ENCODE measurements around the gene TEDC1. TPM values are rescaled to one million over a fixed set of nuclear protein-coding genes. Genes with fewer than 3 reads are reported as not detected.
"Not testable (repeated sequence)": the region's sequence is repeated elsewhere in the genome, so short reads cannot be mapped to it uniquely, and the experiment has no call there.

The TEDC1 gene
- polyA plus RNA-seq, 3 donors: 6.0 to 10.5 (median 9.3) TPM

DNA sequence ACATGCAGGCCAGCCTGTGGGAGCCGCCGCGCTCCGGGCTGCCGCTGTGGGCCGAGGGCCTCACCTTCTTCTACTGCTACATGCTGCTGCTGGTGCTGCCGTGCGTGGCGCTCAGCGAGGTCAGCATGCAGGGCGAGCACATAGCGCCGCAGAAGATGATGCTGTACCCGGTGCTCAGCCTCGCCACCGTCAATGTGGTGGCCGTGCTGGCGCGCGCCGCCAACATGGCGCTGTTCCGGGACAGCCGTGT is 38.2 kb downstream of the TEDC1 start:
- no peak for DNase-seq (ENCODE audit: extremely low read depth in 1 of 11, low read depth in 9 of 11, low spot score in 4 of 11)

GRCh38 chr14:105529569-105530284 is 38.7 kb downstream of the TEDC1 start:
- DNase-seq (ENCODE audit: extremely low read depth in 1 of 11, low read depth in 9 of 11, low spot score in 4 of 11): no peak

- DNase-seq (ENCODE audit: extremely low read depth in 1 of 11, low read depth in 9 of 11, low spot score in 4 of 11): no peak
These were observed 39.4 kb downstream of the TEDC1 start for GRCh38 chr14:105530285-105531087.

- DNase-seq (ENCODE audit: extremely low read depth in 1 of 11, low read depth in 9 of 11, low spot score in 4 of 11): no peak
These were observed 40.2 kb downstream of the TEDC1 start for GRCh38 chr14:105531088-105531893.

- no peak for DNase-seq (ENCODE audit: extremely low read depth in 1 of 11, low read depth in 9 of 11, low spot score in 4 of 11)
These were observed 41.0 kb downstream of the TEDC1 start for GRCh38 chr14:105531894-105532623.

GRCh38 chr14:105532735-105533141 is 41.7 kb downstream of the TEDC1 start:
- DNase-seq (ENCODE audit: extremely low read depth in 1 of 11, low read depth in 9 of 11, low spot score in 4 of 11): no peak

- no peak for DNase-seq (ENCODE audit: extremely low read depth in 1 of 11, low read depth in 9 of 11, low spot score in 4 of 11)
These were observed 42.3 kb downstream of the TEDC1 start for GRCh38 chr14:105533391-105533790.

DNA sequence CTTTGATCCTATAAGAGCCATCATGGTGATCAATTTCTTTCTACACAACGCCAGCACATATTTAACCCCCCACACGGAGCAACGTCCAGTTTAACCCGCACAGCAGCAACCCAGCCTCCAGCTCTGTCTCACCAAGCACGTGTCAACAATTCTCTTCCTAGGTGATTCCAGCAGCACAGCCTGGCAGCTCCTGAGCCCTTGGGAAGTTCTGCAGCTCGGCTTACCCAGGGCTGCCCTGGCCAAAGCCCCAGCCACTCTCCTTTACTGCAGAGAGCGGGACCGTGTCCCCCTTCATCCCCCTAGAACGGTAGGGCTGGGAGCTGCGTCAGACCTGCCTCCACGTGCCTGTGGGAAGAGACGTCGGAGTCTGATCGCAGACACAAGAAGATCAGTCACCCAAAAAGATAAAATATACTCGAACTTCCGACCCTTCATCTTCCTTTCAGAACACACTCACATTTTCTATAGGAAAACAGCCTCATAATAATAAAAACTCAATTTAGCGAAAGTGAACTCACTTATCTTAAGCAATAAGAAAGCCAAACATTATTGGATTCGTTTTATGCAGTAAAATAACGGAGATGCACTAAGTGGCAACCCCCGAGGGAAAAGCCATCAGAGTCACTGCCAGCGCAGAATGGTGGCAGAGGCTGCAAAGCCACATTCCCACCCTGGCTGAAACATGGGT is 42.9 kb downstream of the TEDC1 start:
- DNase-seq (ENCODE audit: extremely low read depth in 1 of 11, low read depth in 9 of 11, low spot score in 4 of 11): no peak

- DNase-seq (ENCODE audit: extremely low read depth in 1 of 11, low read depth in 9 of 11, low spot score in 4 of 11): no peak
These were observed 43.5 kb downstream of the TEDC1 start for GRCh38 chr14:105534586-105534985.

DNA sequence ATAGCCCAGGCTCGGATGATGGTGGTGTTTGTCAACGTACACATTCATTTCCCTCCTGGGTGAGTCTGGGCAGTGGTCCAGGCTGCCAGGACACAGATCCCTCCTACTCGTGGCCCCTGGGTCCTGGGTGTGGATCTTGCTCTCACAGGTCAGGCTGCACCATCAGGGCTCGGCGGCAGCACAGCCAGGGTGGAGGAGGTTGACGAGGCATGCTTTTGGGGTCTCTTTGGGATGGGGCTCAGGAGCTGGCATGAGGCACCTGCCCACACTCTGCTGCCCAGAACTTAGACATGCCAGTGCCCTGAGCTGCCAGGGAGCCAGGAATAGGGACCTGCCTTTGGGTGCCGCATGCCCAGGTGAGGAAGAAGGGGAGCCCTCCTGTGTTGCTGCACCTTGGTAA is 45.0 kb downstream of the TEDC1 start:
- no peak for DNase-seq (ENCODE audit: extremely low read depth in 1 of 11, low read depth in 9 of 11, low spot score in 4 of 11)

- no peak for DNase-seq (ENCODE audit: extremely low read depth in 1 of 11, low read depth in 9 of 11, low spot score in 4 of 11)
These were observed 45.9 kb downstream of the TEDC1 start for GRCh38 chr14:105536691-105537579.

DNA sequence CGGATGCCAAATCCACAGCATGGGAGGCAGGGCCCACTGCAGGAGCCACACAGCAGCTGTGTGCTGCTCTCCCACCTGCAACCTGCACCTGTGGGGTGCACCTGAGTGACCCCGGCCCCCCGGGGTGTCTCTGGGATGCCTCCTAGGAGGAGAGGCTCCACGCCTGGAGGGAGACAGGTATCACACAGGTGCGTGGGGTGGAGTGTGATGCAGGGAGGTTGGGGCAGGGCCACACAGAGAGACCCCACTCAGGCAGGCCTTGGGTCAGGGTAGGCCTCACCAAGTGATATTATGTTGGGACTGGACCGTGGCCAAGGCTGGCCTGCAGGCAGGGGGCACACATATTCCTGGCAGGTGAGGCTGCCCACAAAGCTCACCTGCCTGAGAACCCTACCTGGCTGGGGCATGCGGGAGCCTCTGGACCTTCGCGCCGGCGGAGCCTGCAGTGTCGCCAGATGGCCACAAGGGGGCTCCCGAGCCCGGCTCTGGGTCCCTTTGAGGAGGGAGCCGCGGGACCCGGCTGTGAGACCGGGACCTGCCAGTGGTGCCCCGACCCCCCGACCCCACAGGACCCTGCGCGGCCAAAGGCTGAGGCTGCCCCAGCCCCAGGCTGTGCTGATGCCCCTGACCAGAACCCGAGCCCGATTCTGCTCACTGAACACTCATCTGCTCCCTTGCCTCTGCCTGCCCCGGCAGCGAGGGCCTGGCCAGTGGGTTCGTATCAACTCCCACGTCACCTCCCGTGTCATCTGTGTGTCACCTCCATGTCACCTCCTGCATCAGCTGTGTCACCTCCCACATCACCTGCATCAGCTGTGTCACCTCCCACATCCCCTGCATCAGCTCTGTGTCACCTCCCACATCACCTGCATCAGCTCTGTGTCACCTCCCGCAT is 46.8 kb downstream of the TEDC1 start:
- no peak for DNase-seq (ENCODE audit: extremely low read depth in 1 of 11, low read depth in 9 of 11, low spot score in 4 of 11)

GRCh38 chr14:105538481-105539049 is 47.5 kb downstream of the TEDC1 start:
- DNase-seq (ENCODE audit: extremely low read depth in 1 of 11, low read depth in 9 of 11, low spot score in 4 of 11): no peak

DNA sequence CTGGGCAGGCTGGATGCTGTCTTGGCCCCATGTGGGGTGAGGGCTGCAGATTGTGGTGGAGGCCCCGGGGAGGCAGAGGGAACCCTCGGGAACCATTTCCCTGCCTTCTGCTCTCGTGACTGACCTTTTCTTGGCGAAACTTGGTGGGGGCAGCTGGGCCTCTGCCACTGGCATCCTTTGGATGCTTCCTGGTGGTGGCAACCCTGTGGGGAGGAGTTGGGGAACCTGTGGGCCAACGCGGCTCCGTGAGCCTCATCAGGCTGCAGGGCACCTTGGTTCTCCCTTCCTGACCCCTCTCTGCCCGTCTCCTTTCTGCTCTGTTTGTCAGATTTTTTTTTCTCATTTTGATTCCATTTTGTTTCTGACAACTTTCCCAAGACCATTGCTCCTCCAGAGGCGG is 49.8 kb downstream of the TEDC1 start:
- no peak for DNase-seq (ENCODE audit: extremely low read depth in 1 of 11, low read depth in 9 of 11, low spot score in 4 of 11)

DNA sequence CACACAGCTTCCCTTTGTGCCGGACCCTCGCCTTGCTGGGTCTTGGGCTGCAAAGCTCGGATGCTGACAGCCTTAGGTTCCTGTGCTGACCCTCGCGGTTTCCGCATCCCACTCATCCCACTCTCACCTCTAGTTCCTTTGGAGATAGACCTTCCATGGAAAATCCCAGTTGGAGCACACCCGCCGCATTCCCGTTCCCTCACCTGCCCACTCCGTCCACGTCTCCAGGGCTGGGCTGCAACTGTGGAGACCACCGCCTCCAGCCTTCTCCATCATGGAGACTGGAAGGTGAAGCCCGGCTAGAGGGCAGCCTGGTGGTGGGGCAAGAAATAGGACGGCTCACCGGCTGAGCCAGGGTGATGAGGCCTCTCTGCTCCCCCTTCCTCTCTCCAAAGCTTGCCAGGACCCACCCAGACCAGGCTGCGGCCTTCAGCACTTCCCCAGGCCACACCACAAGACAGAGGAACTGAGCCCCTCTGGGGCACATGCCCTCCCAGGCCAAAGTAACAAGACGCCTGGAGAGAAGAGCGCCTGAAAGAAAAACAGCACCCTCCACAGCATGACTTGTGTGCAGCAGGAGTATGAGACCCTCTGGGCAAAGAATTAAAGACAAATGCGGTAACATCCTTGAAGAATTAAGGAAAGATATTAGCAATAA is 50.3 kb downstream of the TEDC1 start:
- DNase-seq (ENCODE audit: extremely low read depth in 1 of 11, low read depth in 9 of 11, low spot score in 4 of 11): no peak

DNA sequence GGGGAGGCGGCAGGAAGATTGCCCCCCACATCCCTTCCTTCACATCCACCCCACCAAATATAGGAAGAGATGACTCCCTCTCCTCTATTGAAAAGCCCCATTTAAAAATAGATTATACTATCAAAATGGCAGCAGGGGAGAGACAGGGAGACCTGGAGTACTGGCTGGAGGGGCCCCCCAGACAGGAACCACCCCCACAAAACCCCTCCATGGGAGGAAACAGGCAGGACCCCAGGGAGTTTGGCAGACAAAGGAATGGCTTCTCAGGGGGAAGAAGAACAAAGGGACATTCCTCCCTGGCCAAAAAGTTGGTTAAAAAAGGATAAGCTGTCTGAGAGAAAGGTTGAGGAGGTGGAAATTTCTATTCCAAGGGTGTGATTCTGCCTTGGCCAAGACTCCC is 54.6 kb downstream of the TEDC1 start:
- DNase-seq (ENCODE audit: extremely low read depth in 1 of 11, low read depth in 9 of 11, low spot score in 4 of 11): not testable (repeated sequence)

Data from renal cortex interstitium (tissue), 11 donors.